Gastrocnemius medialis (tissue), 4 donors: ENCODE measurements around the gene CYP3A5.

ENCODE experiments used
- POLR2A ChIP-seq, 2 donors: fragments of 450-650 bp; IDR thresholded peaks; one replicate each; pipeline ENCODE4 v1.6.1; 2017; ENCODE audit warnings: antibody characterized with exemption in 2 of 2, mild to moderate bottlenecking in 2 of 2, moderate library complexity in 2 of 2
- TF ChIP-seq, protein P1 (sequence below), 5 experiments: fragments of 450-650 bp in 3 of 5; fragments of 200-600 bp in 2 of 5; sonication (generic) in 2 of 5; IDR thresholded peaks in 4 of 5; conservative IDR thresholded peaks in 1 of 5; 1 replicate in 4 of 5; 2 replicates in 1 of 5; pipeline ENCODE4 v1.5.1; 2016 to 2019; ENCODE audit warnings: antibody characterized with exemption in 5 of 5, mild to moderate bottlenecking in 3 of 5, moderate library complexity in 3 of 5

DNA sequence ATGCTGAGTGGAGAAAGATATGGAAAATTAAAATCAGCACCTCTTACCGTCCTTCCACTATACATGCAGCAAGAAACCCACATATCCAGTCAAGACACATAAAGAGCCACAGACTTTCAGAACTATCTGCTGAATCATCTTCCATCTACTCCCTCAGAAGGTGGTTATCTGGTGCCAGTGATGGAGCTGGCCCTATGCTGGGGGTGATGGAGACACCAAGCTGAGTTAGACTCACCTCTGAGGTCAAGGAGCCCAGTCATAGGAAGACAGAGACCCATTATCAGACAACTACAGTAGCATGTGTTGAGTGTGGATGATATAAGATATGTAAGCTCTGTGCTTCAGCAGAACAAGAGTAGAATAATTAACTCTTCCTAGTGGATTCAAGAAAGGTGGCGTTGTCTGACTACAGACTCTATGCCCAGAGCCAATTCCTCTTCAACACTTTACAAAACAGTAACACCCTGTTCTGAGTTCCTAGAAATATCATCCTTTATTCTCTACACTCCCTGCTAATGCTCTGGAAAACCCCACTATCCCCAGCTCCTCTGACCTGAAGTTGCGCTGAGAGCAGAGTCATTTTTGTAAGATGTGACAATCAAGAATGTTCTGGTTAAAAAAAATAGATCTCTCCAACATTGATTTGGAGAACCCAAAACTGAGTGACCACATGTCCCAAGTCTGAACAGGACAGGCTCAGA is 14.3 kb downstream of the CYP3A5 start:
- TF ChIP-seq, protein P1, sequence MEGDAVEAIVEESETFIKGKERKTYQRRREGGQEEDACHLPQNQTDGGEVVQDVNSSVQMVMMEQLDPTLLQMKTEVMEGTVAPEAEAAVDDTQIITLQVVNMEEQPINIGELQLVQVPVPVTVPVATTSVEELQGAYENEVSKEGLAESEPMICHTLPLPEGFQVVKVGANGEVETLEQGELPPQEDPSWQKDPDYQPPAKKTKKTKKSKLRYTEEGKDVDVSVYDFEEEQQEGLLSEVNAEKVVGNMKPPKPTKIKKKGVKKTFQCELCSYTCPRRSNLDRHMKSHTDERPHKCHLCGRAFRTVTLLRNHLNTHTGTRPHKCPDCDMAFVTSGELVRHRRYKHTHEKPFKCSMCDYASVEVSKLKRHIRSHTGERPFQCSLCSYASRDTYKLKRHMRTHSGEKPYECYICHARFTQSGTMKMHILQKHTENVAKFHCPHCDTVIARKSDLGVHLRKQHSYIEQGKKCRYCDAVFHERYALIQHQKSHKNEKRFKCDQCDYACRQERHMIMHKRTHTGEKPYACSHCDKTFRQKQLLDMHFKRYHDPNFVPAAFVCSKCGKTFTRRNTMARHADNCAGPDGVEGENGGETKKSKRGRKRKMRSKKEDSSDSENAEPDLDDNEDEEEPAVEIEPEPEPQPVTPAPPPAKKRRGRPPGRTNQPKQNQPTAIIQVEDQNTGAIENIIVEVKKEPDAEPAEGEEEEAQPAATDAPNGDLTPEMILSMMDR (IDR thresholded peaks at IDR 0.05 in 4 of 5, conservative IDR thresholded peaks at IDR 0.05 in 1 of 5), result no peak
- TF ChIP-seq POLR2A (IDR thresholded peaks at IDR 0.05), result no peak
